Calu3 (cell line): ENCODE data around the gene CMKLR1. TPM values are rescaled to one million over a fixed set of nuclear protein-coding genes. Genes with fewer than 3 reads are reported as not detected.

Experiments used
- BruUV-seq: library from RNA; stranded (reverse); fragments of 400-500 nt; replicated peaks from 2 replicates; lab custom pipeline; 2021; lab: Mats Ljungman, UMichigan
- CTCF ChIA-PET: fragments of 300-600 bp; sonication (Branson Sonifier 250); formaldehyde crosslinking; loops from one replicate; lab custom pipeline; 2022; ENCODE audit warnings: antibody characterized with exemption; lab: Charles Lee
- DNase-seq: peaks from one replicate; pipeline ENCODE4 v3.0.0; 2022
- H3K27ac Mint-ChIP-seq: one replicate; pipeline ENCODE4 v1.8.0; 2022; ENCODE audit warnings: mixed read lengths; ENCODE audit not compliant: unreplicated experiment
- H3K27me3 Mint-ChIP-seq: one replicate; pipeline ENCODE4 v1.8.0; 2022; ENCODE audit warnings: mixed read lengths; ENCODE audit not compliant: unreplicated experiment
- H3K36me3 Mint-ChIP-seq: one replicate; pipeline ENCODE4 v1.8.0; 2022; ENCODE audit warnings: mild to moderate bottlenecking, moderate library complexity, mixed read lengths; ENCODE audit not compliant: insufficient read depth, unreplicated experiment
- H3K4me1 Mint-ChIP-seq: one replicate; pipeline ENCODE4 v1.8.0; 2022; ENCODE audit warnings: mild to moderate bottlenecking, low read depth, mixed read lengths; ENCODE audit not compliant: unreplicated experiment
- H3K4me3 Mint-ChIP-seq: one replicate; pipeline ENCODE4 v1.8.0; 2022; ENCODE audit warnings: mild to moderate bottlenecking, low read depth, moderate library complexity, mixed read lengths; ENCODE audit not compliant: unreplicated experiment
- H3K9me3 Mint-ChIP-seq: one replicate; pipeline ENCODE4 v1.8.0; 2022; ENCODE audit warnings: low read depth, mixed read lengths; ENCODE audit not compliant: unreplicated experiment
- CTCF ChIP-seq: fragments of 200-600 bp; IDR thresholded peaks from one replicate; pipeline ENCODE4 v1.8.0; 2022; ENCODE audit warnings: antibody characterized with exemption; ENCODE audit not compliant: unreplicated experiment
- intact Hi-C: fragments of 100-400 bp; cut with micrococcal nuclease; formaldehyde crosslinking; loops from one replicate; pipeline ENCODE4 v1.10.0; 2022; ENCODE audit not compliant: unreplicated experiment
- total RNA-seq: library from RNA; stranded (reverse); gene quantifications from 2 replicates; pipeline ENCODE4 v1.2.3, GENCODE V29; 2022

The CMKLR1 gene
- total RNA-seq, 1 experiment from 2014 or later = not detected

GRCh38 chr12:108284163-108284562 is 54.9 kb downstream of the CMKLR1 start:
- intact Hi-C loops = no loop called here
- no peaks in the 10 kb centered on the region for H3K9me3 Mint-ChIP-seq
- no peak overlapping the region for H3K4me3 Mint-ChIP-seq
- H3K4me1 Mint-ChIP-seq = no peaks in the 10 kb centered on the region
- CTCF ChIA-PET = no interaction called here
- no TSS peak for BruUV-seq
- H3K36me3 Mint-ChIP-seq = no peaks in the 10 kb centered on the region
- DNase-seq = no peak
- H3K27ac Mint-ChIP-seq = no peak overlapping the region
- peaks cover 55% of the 10 kb centered on the region for H3K27me3 Mint-ChIP-seq
- TF ChIP-seq CTCF = no peak

- BruUV-seq = no TSS peak
- CTCF ChIA-PET = no interaction called here
- peaks cover 55% of the 10 kb centered on the region for H3K27me3 Mint-ChIP-seq
- H3K27ac Mint-ChIP-seq = no peak overlapping the region
- H3K9me3 Mint-ChIP-seq = no peaks in the 10 kb centered on the region
- no peak for TF ChIP-seq CTCF
- no peak for DNase-seq
- intact Hi-C loops = no loop called here
- H3K36me3 Mint-ChIP-seq = no peaks in the 10 kb centered on the region
- no peaks in the 10 kb centered on the region for H3K4me1 Mint-ChIP-seq
- no peak overlapping the region for H3K4me3 Mint-ChIP-seq
Observed at GRCh38 chr12:108282676-108283075, 56.4 kb downstream of the CMKLR1 start.

GRCh38 chr12:108282160-108282559 is 57.0 kb downstream of the CMKLR1 start:
- no peaks in the 10 kb centered on the region for H3K4me1 Mint-ChIP-seq
- no peaks in the 10 kb centered on the region for H3K36me3 Mint-ChIP-seq
- CTCF ChIA-PET = no interaction called here
- no peak overlapping the region for H3K4me3 Mint-ChIP-seq
- no peak overlapping the region for H3K27ac Mint-ChIP-seq
- no TSS peak for BruUV-seq
- DNase-seq = no peak
- TF ChIP-seq CTCF = no peak
- H3K27me3 Mint-ChIP-seq = peaks cover 50% of the 10 kb centered on the region
- H3K9me3 Mint-ChIP-seq = no peaks in the 10 kb centered on the region
- intact Hi-C loops = no loop called here

- intact Hi-C loops = no loop called here
- H3K27me3 Mint-ChIP-seq = peaks cover 46% of the 10 kb centered on the region
- DNase-seq = no peak
- CTCF ChIA-PET = interaction anchor here (0.6 kb wide), 1 partner anchor 839 kb away, joined by 3 read pairs; no protein-coding TSS in a partner anchor
- H3K4me3 Mint-ChIP-seq = no peak overlapping the region
- H3K27ac Mint-ChIP-seq = no peak overlapping the region
- no peaks in the 10 kb centered on the region for H3K9me3 Mint-ChIP-seq
- H3K4me1 Mint-ChIP-seq = no peaks in the 10 kb centered on the region
- no TSS peak for BruUV-seq
- H3K36me3 Mint-ChIP-seq = no peaks in the 10 kb centered on the region
- no peak for TF ChIP-seq CTCF
Observed at GRCh38 chr12:108277613-108278012, 61.5 kb downstream of the CMKLR1 start.
